HK-2 (cell line): ENCODE data around the gene SSTR4.

Experiments
- DNase-seq: peaks from one replicate; pipeline ENCODE4 v3.0.0-alpha.2; 2018; ENCODE audit not compliant: unreplicated experiment

SSTR4 gene

DNA sequence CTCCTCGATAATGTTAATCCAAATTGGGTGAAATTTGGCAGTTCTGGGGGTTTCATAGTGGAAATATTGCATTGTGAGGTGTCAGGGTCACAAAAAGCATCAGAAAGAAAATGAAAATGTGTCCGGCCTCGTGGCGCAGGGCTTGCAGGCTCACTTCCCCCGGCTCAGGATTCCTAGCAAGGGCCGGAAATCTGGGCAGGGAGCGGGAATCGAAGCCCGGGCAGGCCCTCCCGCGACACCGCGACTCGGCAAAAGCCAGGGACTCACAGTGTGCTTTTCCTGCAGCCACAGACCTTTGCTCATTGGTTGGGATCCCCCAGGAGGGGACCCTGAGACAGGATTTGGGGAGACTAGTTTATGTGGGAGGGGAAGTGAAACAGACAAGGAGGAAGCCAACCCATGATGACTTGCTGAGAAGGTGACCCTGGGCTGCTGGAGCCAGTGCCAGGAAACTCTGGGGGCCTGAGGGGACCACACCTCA, 51.9 kb downstream of the SSTR4 start:
- no peak for DNase-seq

DNA sequence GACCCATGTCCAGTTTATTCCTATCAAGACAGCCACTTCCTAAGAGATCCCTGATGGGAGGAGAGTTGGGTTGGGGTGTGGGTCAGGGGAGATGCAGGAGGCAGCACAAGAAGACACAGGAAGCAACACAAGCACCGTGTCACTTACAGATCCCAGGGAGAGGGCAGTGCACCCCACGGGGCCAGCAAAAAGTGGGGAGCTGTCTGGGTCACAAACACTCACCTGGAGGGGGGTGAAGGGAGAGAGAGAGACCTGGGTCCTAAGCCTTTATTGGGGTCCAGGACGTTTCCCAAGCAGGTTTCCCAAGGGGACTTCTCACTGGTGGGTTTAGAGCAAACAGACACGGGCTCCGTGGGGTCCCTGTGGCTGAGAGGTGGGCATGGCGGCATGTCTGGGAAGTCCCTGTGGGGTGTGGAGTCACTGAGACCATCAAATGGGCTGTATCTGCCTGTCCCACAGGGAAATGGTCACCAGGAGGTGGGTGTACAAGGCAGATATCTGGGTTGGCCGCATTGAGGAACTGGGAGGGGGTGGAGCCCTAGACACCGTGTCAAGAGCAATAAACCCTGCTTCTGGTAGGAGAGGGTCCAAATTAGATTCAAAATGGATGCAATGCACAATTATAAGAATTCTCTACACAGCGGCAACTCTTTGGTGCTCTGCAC, 52.6 kb downstream of the SSTR4 start:
- DNase-seq = no peak
